ENCODE results near the gene FAM120C. TPM values are rescaled to one million over a fixed set of nuclear protein-coding genes. Genes with fewer than 3 reads are reported as not detected.

The FAM120C gene
- 11.0 and 11.1 TPM in 2 replicates for total RNA-seq

GRCh38 chrX:54182864-54183613 lies at the start of gene FAM120C:
Gene FAM120C, minus strand, starts transcription at chrX:54183254. Its CDS starts 56 bp downstream, at chrX:54183198.

GRCh38 chrX:54044126-54044876 lies 138.8 kb downstream of the FAM120C start, which contains the start of gene PHF8:
Gene PHF8, minus strand, starts transcription at chrX:54044473. Its CDS starts 1,745 bp downstream, at chrX:54042728.

Small RNAs within 50 kb of the gene (small RNA-seq; reads per million reads assigned to genes)
- gene AL589872.1: not detected

Other genes starting within 250 kb of the FAM120C start
- gene PHF8, start 138.8 kb downstream of the FAM120C start, total RNA-seq: 17.5 and 18.3 TPM in 2 replicates
- gene WNK3, start 174.8 kb upstream of the FAM120C start, total RNA-seq: 2.2 and 3.0 TPM in 2 replicates